Loucy (cell line): Measurements from ENCODE around the gene SYT13.
"Not testable (repeated sequence)": the region's sequence is repeated elsewhere in the genome, so short reads cannot be mapped to it uniquely, and the experiment has no call there.

Experiments used
- H2AFZ ChIP-seq: fragments of 200-600 bp; sonication (generic); 2 replicates; pipeline ENCODE4 v1.6.0; 2016; ENCODE audit warnings: antibody characterized with exemption, mild to moderate bottlenecking, low read length, moderate library complexity
- H3F3A ChIP-seq: fragments of 200-600 bp; 2 replicates; pipeline ENCODE4 v1.6.0; 2016; ENCODE audit warnings: antibody characterized with exemption, low read depth, mild to moderate bottlenecking
- H3K27me3 ChIP-seq: fragments of 200-600 bp; sonication (generic); 2 replicates; pipeline ENCODE4 v1.6.1; 2014; ENCODE audit warnings: low read length, mild to moderate bottlenecking; ENCODE audit not compliant: insufficient read depth, poor library complexity, severe bottlenecking
- H3K36me3 ChIP-seq: fragments of 200-600 bp; sonication (generic); 2 replicates; pipeline ENCODE4 v1.6.1; 2016; ENCODE audit warnings: low read length; ENCODE audit not compliant: insufficient read depth
- H3K4me1 ChIP-seq: fragments of 200-600 bp; sonication (generic); 2 replicates; pipeline ENCODE4 v1.5.1; 2014; ENCODE audit warnings: low read length, mild to moderate bottlenecking; ENCODE audit not compliant: insufficient read depth, poor library complexity, severe bottlenecking
- H3K4me2 ChIP-seq: fragments of 200-600 bp; sonication (generic); 2 replicates; pipeline ENCODE4 v1.6.0; 2014; ENCODE audit warnings: antibody characterized with exemption, low read length, low read depth, mild to moderate bottlenecking; ENCODE audit not compliant: poor library complexity, severe bottlenecking
- H3K4me3 ChIP-seq: fragments of 200-600 bp; sonication (generic); 2 replicates; pipeline ENCODE4 v1.5.1; 2014; ENCODE audit warnings: low read length, mild to moderate bottlenecking, mixed read lengths; ENCODE audit not compliant: poor library complexity, severe bottlenecking
- H3K79me2 ChIP-seq: fragments of 200-600 bp; sonication (generic); 2 replicates; pipeline ENCODE4 v1.6.1; 2014; ENCODE audit warnings: low read length; ENCODE audit not compliant: insufficient read depth
- H3K9ac ChIP-seq: fragments of 200-600 bp; sonication (generic); 2 replicates; pipeline ENCODE4 v1.6.0; 2014; ENCODE audit warnings: mild to moderate bottlenecking, low read depth, low read length, moderate library complexity; ENCODE audit not compliant: poor library complexity, severe bottlenecking
- H3K9me2 ChIP-seq: fragments of 200-600 bp; sonication (generic); replicated peaks from 2 replicates; pipeline ENCODE4 v1.6.1; 2016; ENCODE audit warnings: low read depth, low read length, mixed read lengths
- H3K9me3 ChIP-seq: fragments of 200-600 bp; sonication (generic); 2 replicates; pipeline ENCODE4 v1.6.1; 2014; ENCODE audit warnings: mild to moderate bottlenecking, antibody characterized with exemption, low read length, low read depth; ENCODE audit not compliant: insufficient read depth
- H4K20me1 ChIP-seq: fragments of 200-600 bp; sonication (generic); 2 replicates; pipeline ENCODE4 v1.6.0; 2014; ENCODE audit warnings: antibody characterized with exemption, low read length, mild to moderate bottlenecking; ENCODE audit not compliant: insufficient read depth, poor library complexity, severe bottlenecking
- CTCF ChIP-seq: fragments of 200-600 bp; sonication (generic); conservative IDR thresholded peaks from 2 replicates; pipeline ENCODE4 v1.5.1; 2014; ENCODE audit warnings: mild to moderate bottlenecking, antibody characterized with exemption, low read length
- EZH2phosphoT487 ChIP-seq: fragments of 200-600 bp; IDR thresholded peaks from 2 replicates; pipeline ENCODE4 v1.6.1; 2018; ENCODE audit warnings: antibody characterized with exemption, mild to moderate bottlenecking, moderate library complexity, borderline replicate concordance

The SYT13 gene

GRCh38 chr11:45296075-45296474, 9.9 kb upstream of the SYT13 start:
- Histone ChIP-seq H3F3A (no peaks in the 10 kb centered on the region), H3K4me1 (peaks cover 7% of the 10 kb centered on the region), H3K9me3 (no peaks in the 10 kb centered on the region), H4K20me1 (no peaks in the 10 kb centered on the region), H3K4me3 (no peak overlapping the region), H3K4me2 (no peak overlapping the region), H2AFZ (no peak overlapping the region), H3K79me2 (no peaks in the 10 kb centered on the region), H3K27me3 (no peaks in the 10 kb centered on the region), H3K9ac (no peak overlapping the region), H3K36me3 (no peaks in the 10 kb centered on the region), H3K9me2 (no peaks in the 10 kb centered on the region)
- TF ChIP-seq CTCF (no peak), EZH2phosphoT487 (no peak)

GRCh38 chr11:45294499-45294898, 8.4 kb upstream of the SYT13 start:
- Histone ChIP-seq H4K20me1 (no peaks in the 10 kb centered on the region), H2AFZ (no peak overlapping the region), H3K4me1 (peaks cover 5% of the 10 kb centered on the region), H3F3A (no peaks in the 10 kb centered on the region), H3K4me3 (no peak overlapping the region), H3K36me3 (no peaks in the 10 kb centered on the region), H3K27me3 (no peaks in the 10 kb centered on the region), H3K4me2 (no peak overlapping the region), H3K9me2 (no peaks in the 10 kb centered on the region), H3K79me2 (no peaks in the 10 kb centered on the region), H3K9me3 (no peaks in the 10 kb centered on the region), H3K9ac (no peak overlapping the region)
- TF ChIP-seq EZH2phosphoT487 (no peak), CTCF (no peak)

DNA sequence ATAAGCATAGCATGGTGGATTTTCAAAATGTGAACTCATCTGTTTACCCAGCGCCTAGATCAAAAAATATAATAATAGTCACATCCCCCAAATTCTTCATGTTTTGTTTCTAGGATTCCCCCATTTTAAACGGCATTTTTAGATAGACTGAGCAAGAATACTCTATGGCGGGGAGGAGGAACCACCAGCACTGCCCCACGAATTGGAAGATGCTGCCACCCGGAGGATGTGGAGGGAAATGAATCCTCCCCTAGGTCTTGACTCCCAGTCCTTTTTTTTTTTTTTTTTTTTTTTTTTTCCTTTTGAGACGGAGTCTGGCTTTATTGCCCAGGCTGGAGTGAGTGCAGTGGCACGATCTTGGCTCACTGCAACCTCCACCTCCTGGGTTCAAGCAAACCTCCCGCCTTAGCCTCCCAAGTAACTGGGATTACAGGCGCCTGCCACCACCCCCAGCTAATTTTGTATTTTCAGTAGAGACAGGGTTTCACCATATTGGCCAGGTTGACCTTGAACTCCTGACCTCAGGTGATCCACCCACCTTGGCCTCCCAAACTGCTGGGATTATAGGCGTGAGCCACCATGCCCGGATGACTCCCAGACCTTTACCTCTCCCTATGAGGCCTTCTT, 7.5 kb upstream of the SYT13 start:
- H3K79me2 ChIP-seq, H3K9me2 ChIP-seq, H3K27me3 ChIP-seq, H3K9me3 ChIP-seq, H4K20me1 ChIP-seq, H3K4me2 ChIP-seq, H3K4me1 ChIP-seq, H3K9ac ChIP-seq, H3F3A ChIP-seq, H3K4me3 ChIP-seq, H3K36me3 ChIP-seq: not testable (repeated sequence)
- TF ChIP-seq CTCF = peak; percentile 64
- H2AFZ ChIP-seq = 0 out of 2 replicates have a peak overlapping the region, but pooled peaks have one; percentile 26
